ENCODE measurements around the gene CSF3.

Gene CSF3

GRCh38 chr17:40025991-40026815 lies 11.0 kb downstream of the CSF3 start:
- DNase-seq: no peak

GRCh38 chr17:40026816-40027613 lies 11.8 kb downstream of the CSF3 start:
- peak; percentile 70 for DNase-seq

GRCh38 chr17:40027614-40028012 lies 12.4 kb downstream of the CSF3 start:
- DNase-seq: no peak

- no peak for DNase-seq
These were observed 13.4 kb downstream of the CSF3 start for GRCh38 chr17:40028595-40028994.

GRCh38 chr17:40031706-40032105 lies 16.5 kb downstream of the CSF3 start:
- DNase-seq: no peak

GRCh38 chr17:40032322-40033320 lies 17.4 kb downstream of the CSF3 start:
- DNase-seq: no peak

- DNase-seq: no peak
These were observed 18.1 kb downstream of the CSF3 start for GRCh38 chr17:40033339-40033738.

GRCh38 chr17:40034426-40035161 lies 19.4 kb downstream of the CSF3 start:
- no peak for DNase-seq

GRCh38 chr17:40035162-40035559 lies 19.9 kb downstream of the CSF3 start:
- no peak for DNase-seq

- DNase-seq: no peak
These were observed 23.8 kb downstream of the CSF3 start for GRCh38 chr17:40038882-40039513.

- DNase-seq: no peak
These were observed 26.0 kb downstream of the CSF3 start for GRCh38 chr17:40041196-40041595.

GRCh38 chr17:40056379-40057015 lies 41.3 kb downstream of the CSF3 start:
- no peak for DNase-seq

GRCh38 chr17:40058186-40058784 lies 43.0 kb downstream of the CSF3 start:
- DNase-seq: no peak

GRCh38 chr17:40058865-40059264 lies 43.6 kb downstream of the CSF3 start:
- DNase-seq: no peak

GRCh38 chr17:40059729-40060475 lies 44.7 kb downstream of the CSF3 start:
- no peak for DNase-seq

- no peak for DNase-seq
These were observed 45.8 kb downstream of the CSF3 start for GRCh38 chr17:40060887-40061608.

- DNase-seq: no peak
These were observed 46.4 kb downstream of the CSF3 start for GRCh38 chr17:40061609-40062038.

GRCh38 chr17:40062329-40063186 lies 47.3 kb downstream of the CSF3 start, which contains the start of gene THRA:
TSS of gene THRA (plus strand) at chr17:40062965. CDS start at chr17:40074489, 11,524 bp downstream.
- peak; percentile 68 for DNase-seq
